ENCODE results near the gene CSH1.

- TF ChIP-seq SUZ12 (IDR thresholded peaks at IDR 0.05; ENCODE audit: extremely low read depth, insufficient read depth, insufficient read length), result no peak
- TF ChIP-seq YY1 (IDR thresholded peaks at IDR 0.05; ENCODE audit: insufficient read depth, insufficient read length), result no peak
Measured at GRCh38 chr17:63880706-63881105, 15.7 kb downstream of the CSH1 start.
